Left lobe of liver (tissue), 2 donors: Measurements from ENCODE around the gene MTX3. TPM values are rescaled to one million over a fixed set of nuclear protein-coding genes. Genes with fewer than 3 reads are reported as not detected.

Experiments used
- ATAC-seq: fragments of 200-7000 bp; cut with Tn5 transposase; one replicate; pipeline ENCODE4 v1.9.1; 2020; ENCODE audit warnings: mild to moderate bottlenecking, moderate library complexity
- DNase-seq: peaks from one replicate; pipeline ENCODE4 v3.0.0-alpha.2; 2020; ENCODE audit warnings: low spot score
- total RNA-seq: library from RNA; stranded (reverse); gene quantifications from one replicate; pipeline ENCODE4 v1.2.1, GENCODE V29; 2021
- donor health status: DM: no; HTN: no; CAD: no; lungs with moderate emphysema.
- donor health status: DM: no; HTN: yes; CAD: no.

MTX3 gene
- total RNA-seq, 1 donor from 2014 or later, result 5.2 TPM

DNA sequence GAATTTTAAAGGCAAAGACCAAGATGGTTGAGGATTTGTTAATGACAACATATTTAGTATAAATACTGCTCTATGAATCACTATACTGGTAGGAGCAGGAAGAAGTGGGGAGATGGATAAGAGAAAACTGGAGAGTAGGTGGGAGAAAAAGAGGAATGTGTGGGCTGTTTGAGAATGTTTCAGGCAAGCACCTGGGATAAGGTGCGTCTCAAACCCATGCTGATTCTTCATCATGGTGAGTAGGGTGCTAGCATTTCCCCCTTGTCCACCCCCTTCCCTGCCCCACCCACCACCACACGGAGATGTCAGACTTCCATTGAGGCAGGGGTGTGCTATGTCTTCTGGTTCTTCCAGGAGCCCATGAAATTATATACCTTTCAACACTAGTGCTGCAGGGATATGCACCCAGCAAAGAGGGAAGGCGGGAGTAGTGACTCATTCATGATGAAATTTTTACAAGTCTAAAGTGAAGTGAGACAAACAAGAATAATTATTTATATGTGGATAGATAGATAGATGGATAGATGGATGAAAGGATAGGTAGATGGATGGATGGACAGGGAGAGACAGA lies 54.3 kb downstream of the MTX3 start:
- no peak for ATAC-seq
- no peak for DNase-seq

GRCh38 chr5:79936002-79936645 lies 54.9 kb downstream of the MTX3 start:
- DNase-seq (no peak), ATAC-seq (no peak)

GRCh38 chr5:79934681-79935080 lies 56.4 kb downstream of the MTX3 start:
- DNase-seq (no peak), ATAC-seq (no peak)

DNA sequence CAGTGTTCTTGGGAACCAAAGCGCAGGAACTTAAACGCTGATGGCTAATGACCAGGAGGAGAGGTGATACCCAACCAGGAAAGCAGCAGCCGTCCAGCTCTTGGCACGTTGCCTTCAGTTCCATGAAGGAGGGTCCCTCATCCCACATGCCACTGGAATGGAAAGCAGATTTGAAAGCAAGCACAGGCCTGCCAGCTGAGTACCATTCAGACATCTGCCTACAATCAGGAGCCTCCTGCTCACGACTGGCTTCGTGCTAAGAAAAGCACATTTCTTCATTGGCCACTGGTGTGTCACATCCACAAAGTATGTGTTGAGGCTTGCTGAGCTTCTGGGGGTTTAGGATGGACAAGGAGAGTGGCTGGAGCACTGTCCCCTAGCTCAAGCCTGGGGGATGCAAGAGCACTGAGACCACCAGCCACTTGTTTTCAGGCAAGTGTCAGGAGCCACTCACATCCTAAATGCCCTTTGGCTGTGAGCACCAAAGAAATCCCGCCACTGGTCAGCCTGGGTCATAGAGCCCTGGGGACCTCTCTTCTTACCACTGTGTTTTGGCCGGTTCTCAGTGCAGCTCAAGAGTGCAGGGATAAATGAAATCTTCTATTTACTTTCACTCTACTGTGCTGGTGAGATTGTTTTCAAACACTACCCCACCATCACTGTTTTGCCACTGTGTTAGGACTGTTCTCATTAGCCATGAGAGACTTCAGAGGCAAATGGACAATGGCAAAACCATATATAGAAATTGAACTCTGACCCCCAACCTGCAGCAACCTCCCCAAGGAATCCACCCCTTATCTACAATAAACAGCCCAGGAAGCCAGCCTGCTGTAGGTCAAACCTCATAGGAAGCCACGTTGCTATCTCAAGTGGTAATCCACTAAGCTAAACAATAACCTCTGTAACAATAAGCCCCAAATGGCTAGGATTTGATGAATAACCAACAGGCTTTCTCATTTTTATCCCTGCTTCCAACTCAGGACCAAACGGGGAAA lies 58.3 kb downstream of the MTX3 start:
- DNase-seq (no peak), ATAC-seq (no peak)

- DNase-seq (no peak), ATAC-seq (no peak)
Observed at GRCh38 chr5:79931866-79932265, 59.2 kb downstream of the MTX3 start.

- ATAC-seq (no peak), DNase-seq (no peak)
Observed at GRCh38 chr5:79931409-79931808, 59.7 kb downstream of the MTX3 start.

GRCh38 chr5:79929095-79929494 lies 62.0 kb downstream of the MTX3 start:
- DNase-seq (no peak), ATAC-seq (no peak)

Other genes with a start within 250 kb of the MTX3 start
- gene THBS4, start 44.1 kb upstream of the MTX3 start, total RNA-seq, result 0.23 TPM